Thyroid gland (tissue), 4 donors: Measurements from ENCODE around the gene ARID3C. TPM values are rescaled to one million over a fixed set of nuclear protein-coding genes. Genes with fewer than 3 reads are reported as not detected.
A peak's percentile ranks its signal among the peaks of the same experiment; 100 is the strongest.

ENCODE experiments used
- DNase-seq, 2 donors: peaks; one replicate each; pipeline ENCODE4 v3.0.0-alpha.2; 2019
- H3K27ac ChIP-seq, 3 donors: fragments of 200-600 bp; sonication (generic); 1 replicate in 2 of 3; 2 replicates in 1 of 3; pipeline ENCODE4 v1.5.1; 2016 to 2019; ENCODE audit warnings: mild to moderate bottlenecking in 1 of 3, moderate library complexity in 1 of 3
- H3K27me3 ChIP-seq: fragments of 200-600 bp; sonication (generic); one replicate; pipeline ENCODE4 v1.5.1; 2019
- H3K36me3 ChIP-seq, 2 donors: fragments of 200-600 bp; sonication (generic); one replicate each; pipeline ENCODE4 v1.5.1; 2016 to 2019
- H3K4me1 ChIP-seq, 2 donors: fragments of 200-600 bp; sonication (generic); one replicate each; pipeline ENCODE4 v1.5.1; 2017 to 2019
- H3K4me3 ChIP-seq, 3 donors: fragments of 200-600 bp; sonication (generic); replicated peaks in 1 of 3; 1 replicate in 2 of 3; 2 replicates in 1 of 3; pipeline ENCODE4 v1.5.1; 2016; ENCODE audit warnings: mild to moderate bottlenecking in 1 of 3
- H3K9me3 ChIP-seq: fragments of 200-600 bp; sonication (generic); one replicate; pipeline ENCODE4 v1.5.1; 2017
- POLR2A ChIP-seq, 2 donors: fragments of 450-650 bp; IDR thresholded peaks; one replicate each; pipeline ENCODE4 v1.6.1; 2017; ENCODE audit warnings: antibody characterized with exemption in 2 of 2, mild to moderate bottlenecking in 2 of 2, moderate library complexity in 1 of 2
- WGBS, 2 donors: methylation state at CpG; one replicate each; pipeline ENCODE4 v1.1.5; 2017; 5-methylcytosine and 5-hydroxymethylcytosine counted together
- intact Hi-C: fragments of 100-400 bp; cut with DNase I; formaldehyde crosslinking; loops from one replicate; pipeline ENCODE4 v1.15.1; 2023
- total RNA-seq, 4 donors: library from RNA; depleted of rRNA; stranded (reverse); fragments of >200 nt; gene quantifications; one replicate each; pipeline ENCODE4 v1.2.3, GENCODE V29; 2016
- TF ChIP-seq, protein P1 (sequence below), 6 experiments: fragments of 200-600 bp in 3 of 6; fragments of 450-650 bp in 3 of 6; sonication (generic) in 3 of 6; IDR thresholded peaks; one replicate each; pipeline ENCODE4 v1.5.1; 2016 to 2019; ENCODE audit warnings: antibody characterized with exemption in 6 of 6, mild to moderate bottlenecking in 2 of 6, inconsistent platforms in 1 of 6, moderate library complexity in 1 of 6

ARID3C gene
- total RNA-seq, 4 donors from 2014 or later, result not detected

DNA sequence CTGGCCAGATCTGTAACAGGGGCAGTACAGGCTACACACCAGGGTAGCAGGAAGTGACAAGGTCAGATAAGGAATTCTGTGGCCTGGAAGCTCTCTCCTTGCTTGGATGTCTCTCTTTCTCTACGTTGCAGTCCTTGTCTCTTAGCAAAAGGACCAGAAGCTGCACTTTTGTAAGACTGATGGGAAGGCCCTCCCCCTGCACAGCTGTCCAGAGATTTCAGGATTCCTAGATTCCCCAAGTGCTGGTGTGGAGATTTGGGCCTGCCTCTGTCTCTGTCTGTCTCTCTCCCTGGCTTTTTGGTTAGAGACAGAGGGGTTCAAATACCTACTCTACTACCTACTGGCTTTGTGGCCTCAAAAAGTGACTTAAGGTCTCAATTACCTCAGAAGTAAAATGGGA is 29.3 kb downstream of the ARID3C start:
- no peak for TF ChIP-seq POLR2A (IDR thresholded peaks at IDR 0.05)
- TF ChIP-seq, protein P1, sequence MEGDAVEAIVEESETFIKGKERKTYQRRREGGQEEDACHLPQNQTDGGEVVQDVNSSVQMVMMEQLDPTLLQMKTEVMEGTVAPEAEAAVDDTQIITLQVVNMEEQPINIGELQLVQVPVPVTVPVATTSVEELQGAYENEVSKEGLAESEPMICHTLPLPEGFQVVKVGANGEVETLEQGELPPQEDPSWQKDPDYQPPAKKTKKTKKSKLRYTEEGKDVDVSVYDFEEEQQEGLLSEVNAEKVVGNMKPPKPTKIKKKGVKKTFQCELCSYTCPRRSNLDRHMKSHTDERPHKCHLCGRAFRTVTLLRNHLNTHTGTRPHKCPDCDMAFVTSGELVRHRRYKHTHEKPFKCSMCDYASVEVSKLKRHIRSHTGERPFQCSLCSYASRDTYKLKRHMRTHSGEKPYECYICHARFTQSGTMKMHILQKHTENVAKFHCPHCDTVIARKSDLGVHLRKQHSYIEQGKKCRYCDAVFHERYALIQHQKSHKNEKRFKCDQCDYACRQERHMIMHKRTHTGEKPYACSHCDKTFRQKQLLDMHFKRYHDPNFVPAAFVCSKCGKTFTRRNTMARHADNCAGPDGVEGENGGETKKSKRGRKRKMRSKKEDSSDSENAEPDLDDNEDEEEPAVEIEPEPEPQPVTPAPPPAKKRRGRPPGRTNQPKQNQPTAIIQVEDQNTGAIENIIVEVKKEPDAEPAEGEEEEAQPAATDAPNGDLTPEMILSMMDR (IDR thresholded peaks at IDR 0.05), result no peak
- no peak overlapping the region for H3K27ac ChIP-seq
- intact Hi-C loops, result loop anchor here (10.0 kb wide), 1 partner anchor 265 kb away; no protein-coding TSS in a partner anchor
- no peaks in the 10 kb centered on the region for H3K27me3 ChIP-seq
- WGBS, 2 donors, result 59 to 88% methylated on average over 1 of the region's 1 CpG
- H3K4me3 ChIP-seq, result no peak overlapping the region
- no peaks in the 10 kb centered on the region for H3K4me1 ChIP-seq
- no peak for DNase-seq
- H3K9me3 ChIP-seq, result no peaks in the 10 kb centered on the region
- no peaks in the 10 kb centered on the region for H3K36me3 ChIP-seq

DNA sequence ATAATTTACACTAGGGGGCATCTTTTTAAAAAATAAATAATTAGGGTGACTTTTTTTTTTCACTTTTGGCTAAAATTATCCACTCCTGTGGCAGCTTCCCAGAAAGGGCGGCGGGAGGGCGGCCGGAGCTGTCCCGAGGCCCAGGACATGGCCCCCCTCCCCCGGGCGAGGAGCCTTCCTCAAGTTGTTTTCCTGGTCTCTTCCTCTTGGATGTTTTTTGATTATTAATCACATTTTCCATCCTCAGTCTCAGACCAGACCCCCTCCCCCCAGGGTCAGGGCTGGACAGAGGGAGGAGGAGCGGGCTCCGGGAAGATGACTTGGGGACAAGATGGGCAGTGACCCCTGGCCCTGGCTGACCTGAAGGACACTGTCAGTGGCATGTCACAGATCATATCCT is 34.7 kb downstream of the ARID3C start:
- Histone ChIP-seq H3K9me3 (no peaks in the 10 kb centered on the region), H3K36me3 (no peaks in the 10 kb centered on the region), H3K27me3 (no peaks in the 10 kb centered on the region), H3K4me1 (peaks cover 7 to 31% of the 10 kb centered on the region in 2 donors), H3K27ac (peak overlapping the region; percentile 17 to 39 (median 33)), H3K4me3 (no peak overlapping the region)
- intact Hi-C loops, result loop anchor here (5.0 to 10.0 kb wide), 3 partner anchors 47 to 259 kb away; no protein-coding TSS in a partner anchor
- no peak for TF ChIP-seq POLR2A (IDR thresholded peaks at IDR 0.05)
- TF ChIP-seq, protein P1 (IDR thresholded peaks at IDR 0.05), result no peak
- no peak for DNase-seq
- 63 to 65% methylated on average over 9 of the region's 9 CpGs for WGBS, 2 donors

DNA sequence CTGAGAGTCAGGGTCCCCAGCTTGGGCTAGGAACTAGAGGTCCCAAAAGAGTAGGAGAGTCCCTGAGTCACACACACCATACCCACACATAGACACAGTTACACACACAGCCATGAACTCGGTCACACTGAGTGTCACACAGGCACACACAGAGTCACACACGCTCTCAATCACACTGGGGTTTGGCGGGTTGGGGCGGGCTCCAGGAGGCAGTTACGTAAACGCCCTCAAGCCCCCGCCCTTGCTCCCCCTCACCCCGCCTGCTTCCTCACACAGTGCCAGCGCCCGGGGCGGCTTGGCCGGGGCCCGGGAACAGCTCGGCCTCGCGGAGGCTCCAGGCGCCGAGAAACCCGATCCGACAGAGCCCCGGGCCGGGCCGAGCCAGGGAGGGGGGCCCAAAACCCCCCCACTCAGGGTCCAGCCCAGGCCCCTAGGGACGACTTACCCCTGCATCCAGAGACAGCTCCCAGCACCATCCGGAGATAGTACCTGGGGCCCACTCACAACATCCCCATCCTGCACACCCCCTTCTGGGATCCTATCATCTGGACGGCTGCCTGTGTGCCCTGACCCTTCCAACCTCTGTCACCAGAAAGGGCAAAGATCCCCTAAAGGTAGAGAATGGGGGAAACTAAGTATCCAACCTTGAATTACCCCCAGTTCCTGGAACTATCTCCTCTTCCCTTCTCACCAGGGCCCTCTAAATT is 35.8 kb downstream of the ARID3C start:
- TF ChIP-seq, protein P1 (IDR thresholded peaks at IDR 0.05), result no peak
- no peak for TF ChIP-seq POLR2A (IDR thresholded peaks at IDR 0.05)
- Histone ChIP-seq H3K9me3 (no peaks in the 10 kb centered on the region), H3K4me1 (peaks cover 12 to 39% of the 10 kb centered on the region in 2 donors), H3K27ac (peak overlapping the region in 2 of 3 donors; percentile 17 to 51), H3K27me3 (no peaks in the 10 kb centered on the region), H3K4me3 (no peak overlapping the region), H3K36me3 (no peaks in the 10 kb centered on the region)
- 10 to 17% methylated on average over 13 to 17 of the region's 26 CpGs for WGBS, 2 donors
- DNase-seq, result peak; percentile 48
- intact Hi-C loops, result loop anchor here (5.0 to 10.0 kb wide), 3 partner anchors 46 to 258 kb away; no protein-coding TSS in a partner anchor

DNA sequence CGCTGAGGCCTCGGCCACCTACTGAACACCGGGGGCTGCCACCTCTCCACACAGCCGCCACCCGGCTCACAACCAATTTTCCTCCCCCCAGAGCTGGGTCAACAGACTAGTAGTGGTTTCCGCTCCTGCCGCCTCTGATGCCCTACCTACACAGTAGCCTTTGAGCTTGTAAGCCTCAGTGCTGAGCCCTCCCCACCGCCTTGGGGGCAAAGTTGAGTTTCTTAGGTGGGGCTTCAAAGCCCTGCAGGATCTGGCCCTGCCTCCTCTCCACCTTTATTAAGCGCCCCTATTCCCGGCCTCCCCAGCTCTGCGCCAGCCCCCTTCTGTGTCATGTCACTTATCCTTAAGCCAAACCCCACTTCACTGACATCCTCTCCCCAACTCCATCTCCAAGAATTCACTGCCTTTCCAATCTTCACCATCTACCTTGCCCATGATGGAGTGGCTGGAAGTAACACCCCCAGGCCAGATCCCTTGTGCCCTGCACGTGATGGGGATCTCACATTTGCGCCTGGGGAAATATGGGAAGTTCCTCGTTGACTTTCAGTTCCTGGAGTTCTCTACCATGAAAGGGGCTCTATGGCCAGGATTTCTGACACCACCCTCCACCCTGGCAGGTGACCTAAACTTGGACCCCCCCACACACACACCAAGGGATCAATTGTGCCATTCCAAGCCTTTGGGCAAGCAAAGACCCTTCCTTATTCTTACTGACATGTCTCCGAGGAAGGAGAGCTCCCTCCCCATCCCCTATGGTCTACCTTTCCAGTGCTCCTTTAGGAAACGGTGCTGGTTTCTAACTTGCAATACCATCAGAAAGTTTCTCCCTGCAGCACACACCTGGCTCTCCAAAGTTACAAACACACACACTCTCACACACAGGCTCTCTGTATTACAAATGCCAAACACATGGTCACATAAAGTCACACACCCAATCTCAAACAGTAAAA is 36.7 kb downstream of the ARID3C start:
- no peaks in the 10 kb centered on the region for H3K27me3 ChIP-seq
- peaks cover 12 to 39% of the 10 kb centered on the region in 2 donors for H3K4me1 ChIP-seq
- H3K27ac ChIP-seq, result peak overlapping the region in 2 of 3 donors; percentile 26 to 62

More for the DNA sequence above, 36.7 kb downstream of the ARID3C start:
- 29 to 35% methylated on average over 13 to 15 of the region's 16 CpGs for WGBS, 2 donors
- TF ChIP-seq, protein P1 (IDR thresholded peaks at IDR 0.05), result no peak
- no peak for TF ChIP-seq POLR2A (IDR thresholded peaks at IDR 0.05)
- intact Hi-C loops, result loop anchor here (5.0 to 10.0 kb wide), 3 partner anchors 45 to 257 kb away; no protein-coding TSS in a partner anchor
- no peak for DNase-seq
- Histone ChIP-seq H3K4me3 (no peak overlapping the region), H3K36me3 (no peaks in the 10 kb centered on the region), H3K9me3 (no peaks in the 10 kb centered on the region)
